Esophagus muscularis mucosa (tissue), 4 donors: ENCODE results near the gene SLC7A11. TPM values are rescaled to one million over a fixed set of nuclear protein-coding genes. Genes with fewer than 3 reads are reported as not detected.

Experiments used
- DNase-seq: peaks from one replicate; pipeline ENCODE4 v3.0.0-alpha.2; 2017; ENCODE audit errors: extremely low spot score
- H3K27ac ChIP-seq, 4 donors: fragments of 200-600 bp; sonication (generic); replicated peaks in 1 of 4; 1 replicate in 3 of 4; 2 replicates in 1 of 4; pipeline ENCODE4 v1.5.1; 2016 to 2019; ENCODE audit warnings: mild to moderate bottlenecking in 1 of 4
- H3K27me3 ChIP-seq, 4 donors: fragments of 200-600 bp; sonication (generic); one replicate each; pipeline versions ENCODE4 v1.5.1 to v1.6.0; 2016 to 2019
- H3K36me3 ChIP-seq, 4 donors: fragments of 200-600 bp; sonication (generic); one replicate each; pipeline ENCODE4 v1.5.1; 2016 to 2019
- H3K4me1 ChIP-seq, 4 donors: fragments of 200-600 bp; sonication (generic); one replicate each; pipeline ENCODE4 v1.5.1; 2016 to 2019
- H3K4me3 ChIP-seq, 4 donors: fragments of 200-600 bp; sonication (generic); 1 replicate in 2 of 4; 2 replicates in 2 of 4; pipeline ENCODE4 v1.5.1; 2016 to 2019; ENCODE audit warnings: mild to moderate bottlenecking in 4 of 4, moderate library complexity in 1 of 4
- H3K9me3 ChIP-seq, 4 donors: fragments of 200-600 bp; sonication (generic); 1 replicate in 3 of 4; 2 replicates in 1 of 4; pipeline ENCODE4 v1.5.1; 2016 to 2019
- CTCF ChIP-seq, 3 experiments: fragments of 200-600 bp in 2 of 3; fragments of 450-650 bp in 1 of 3; sonication (generic) in 2 of 3; IDR thresholded peaks; one replicate each; pipeline ENCODE4 v1.5.1; 2017 to 2019; ENCODE audit warnings: antibody characterized with exemption in 3 of 3, mild to moderate bottlenecking in 2 of 3, moderate library complexity in 1 of 3
- EP300 ChIP-seq: sonication (generic); formaldehyde crosslinking; IDR thresholded peaks from one replicate; pipeline ENCODE4 v1.6.1; 2017; ENCODE audit warnings: antibody characterized with exemption
- POLR2A ChIP-seq: fragments of 450-650 bp; IDR thresholded peaks from one replicate; pipeline ENCODE4 v1.6.1; 2017; ENCODE audit warnings: antibody characterized with exemption, moderate library complexity, mild to moderate bottlenecking, low read depth
- POLR2AphosphoS5 ChIP-seq, 2 donors: sonication (generic); formaldehyde crosslinking; IDR thresholded peaks; one replicate each; pipeline ENCODE4 v1.6.1; 2017; ENCODE audit warnings: antibody characterized with exemption in 2 of 2
- WGBS: methylation state at CpG from one replicate; pipeline ENCODE4 v1.1.5; 2018; 5-methylcytosine and 5-hydroxymethylcytosine counted together
- intact Hi-C: fragments of 100-400 bp; cut with DNase I; formaldehyde crosslinking; loops from one replicate; pipeline ENCODE4 v1.15.1; 2023
- total RNA-seq, 4 donors: library from RNA; depleted of rRNA; stranded (reverse); fragments of >200 nt; gene quantifications; one replicate each; pipeline versions ENCODE4 v1.1.0 to v1.2.1, GENCODE V29; 2016

Gene SLC7A11
- total RNA-seq, 4 donors from 2014 or later = 0.19 to 0.83 (median 0.31) TPM

GRCh38 chr4:138189206-138189605, 52.9 kb downstream of the SLC7A11 start:
- no peaks in the 10 kb centered on the region for H3K9me3 ChIP-seq
- no peak for TF ChIP-seq EP300
- no peak for TF ChIP-seq CTCF (IDR thresholded peaks at IDR 0.05)
- TF ChIP-seq POLR2AphosphoS5 (IDR thresholded peaks at IDR 0.05) = no peak
- no peak for TF ChIP-seq POLR2A
- intact Hi-C loops = loop anchor here (10.0 kb wide), 2 partner anchors 94 to 496 kb away; no protein-coding TSS in a partner anchor
- H3K27me3 ChIP-seq = no peaks in the 10 kb centered on the region
- no peaks in the 10 kb centered on the region for H3K36me3 ChIP-seq
- no peaks in the 10 kb centered on the region for H3K4me1 ChIP-seq
- 88% methylated on average over 4 of the region's 4 CpGs for WGBS
- no peak for DNase-seq
- no peak overlapping the region for H3K4me3 ChIP-seq
- no peak overlapping the region for H3K27ac ChIP-seq

- TF ChIP-seq CTCF (IDR thresholded peaks at IDR 0.05) (no peak), EP300 (no peak), POLR2AphosphoS5 (IDR thresholded peaks at IDR 0.05) (no peak), POLR2A (no peak)
- no peak overlapping the region for H3K27ac ChIP-seq
- H3K4me1 ChIP-seq = no peaks in the 10 kb centered on the region
- no peaks in the 10 kb centered on the region for H3K9me3 ChIP-seq
- H3K4me3 ChIP-seq = no peak overlapping the region
- H3K27me3 ChIP-seq = no peaks in the 10 kb centered on the region
- no peaks in the 10 kb centered on the region for H3K36me3 ChIP-seq
- WGBS = 96% methylated on average over 5 of the region's 5 CpGs
- intact Hi-C loops = loop anchor here (10.0 kb wide), 2 partner anchors 94 to 496 kb away; no protein-coding TSS in a partner anchor
- DNase-seq = no peak
These were observed 53.6 kb downstream of the SLC7A11 start for GRCh38 chr4:138188406-138189084.

GRCh38 chr4:138185859-138186645, 56.1 kb downstream of the SLC7A11 start:
- WGBS = 89% methylated on average over 11 of the region's 13 CpGs
- no peak overlapping the region for H3K27ac ChIP-seq
- no peaks in the 10 kb centered on the region for H3K9me3 ChIP-seq
- TF ChIP-seq CTCF (IDR thresholded peaks at IDR 0.05) (no peak), POLR2A (no peak)
- DNase-seq = no peak
- H3K4me1 ChIP-seq = peaks cover 13 to 17% (median 15%) of the 10 kb centered on the region in 4 donors
- intact Hi-C loops = loop anchor here (10.0 kb wide), 2 partner anchors 91 to 499 kb away; no protein-coding TSS in a partner anchor
- H3K36me3 ChIP-seq = no peaks in the 10 kb centered on the region
- no peaks in the 10 kb centered on the region for H3K27me3 ChIP-seq
- no peak overlapping the region for H3K4me3 ChIP-seq

GRCh38 chr4:138184886-138185285, 57.3 kb downstream of the SLC7A11 start:
- Histone ChIP-seq H3K4me3 (no peak overlapping the region), H3K9me3 (no peaks in the 10 kb centered on the region), H3K36me3 (no peaks in the 10 kb centered on the region), H3K27ac (no peak overlapping the region), H3K27me3 (no peaks in the 10 kb centered on the region), H3K4me1 (peaks cover 14 to 25% (median 19%) of the 10 kb centered on the region in 4 donors)
- TF ChIP-seq EP300 (no peak), POLR2A (no peak), POLR2AphosphoS5 (IDR thresholded peaks at IDR 0.05) (no peak), CTCF (IDR thresholded peaks at IDR 0.05) (no peak)
- no peak for DNase-seq
- intact Hi-C loops = loop anchor here (10.0 kb wide), 2 partner anchors 90 to 500 kb away; no protein-coding TSS in a partner anchor
- 89% methylated on average over 1 of the region's 1 CpG for WGBS
